Prostate gland (tissue), 2 donors: ENCODE data around the gene MCU. TPM values are rescaled to one million over a fixed set of nuclear protein-coding genes. Genes with fewer than 3 reads are reported as not detected.
A peak's percentile ranks its signal among the peaks of the same experiment; 100 is the strongest.

ENCODE experiments used
- DNase-seq: peaks from one replicate; pipeline ENCODE4 v3.0.0-alpha.2; 2019; ENCODE audit warnings: low spot score
- H3K27ac ChIP-seq, 2 donors: fragments of 200-600 bp; sonication (generic); 2 replicates each; pipeline ENCODE4 v1.5.1; 2017 to 2019
- H3K27me3 ChIP-seq: fragments of 200-600 bp; sonication (generic); replicated peaks from 2 replicates; pipeline ENCODE4 v1.5.1; 2019; ENCODE audit not compliant: insufficient read depth
- H3K36me3 ChIP-seq, 2 donors: fragments of 200-600 bp; sonication (generic); 1 replicate in 1 of 2; 2 replicates in 1 of 2; pipeline versions ENCODE4 v1.5.1 to v1.8.1; 2017 to 2019
- H3K4me1 ChIP-seq: fragments of 200-600 bp; sonication (generic); replicated peaks from 2 replicates; pipeline ENCODE4 v1.5.1; 2019
- H3K4me3 ChIP-seq, 2 donors: fragments of 200-600 bp; sonication (generic); 2 replicates each; pipeline ENCODE4 v1.5.1; 2017 to 2019
- H3K9me3 ChIP-seq: fragments of 200-600 bp; sonication (generic); 2 replicates; pipeline ENCODE4 v1.5.1; 2017
- CTCF ChIP-seq, 4 experiments: fragments of 200-600 bp in 2 of 4; fragments of 450-650 bp in 2 of 4; sonication (generic) in 2 of 4; IDR thresholded peaks; 1 replicate in 3 of 4; 2 replicates in 1 of 4; pipeline ENCODE4 v1.5.1; 2016 to 2019; ENCODE audit warnings: antibody characterized with exemption in 4 of 4, mild to moderate bottlenecking in 2 of 4, moderate library complexity in 2 of 4
- POLR2A ChIP-seq: fragments of 450-650 bp; IDR thresholded peaks from one replicate; pipeline ENCODE4 v1.6.1; 2016; ENCODE audit warnings: antibody characterized with exemption, mild to moderate bottlenecking
- POLR2AphosphoS5 ChIP-seq: sonication (generic); formaldehyde crosslinking; IDR thresholded peaks from one replicate; pipeline ENCODE4 v1.6.1; 2017; ENCODE audit warnings: antibody characterized with exemption
- WGBS: methylation state at CpG from one replicate; pipeline ENCODE4 v1.1.5; 2018; 5-methylcytosine and 5-hydroxymethylcytosine counted together
- intact Hi-C: fragments of 100-400 bp; cut with DNase I; formaldehyde crosslinking; loops from one replicate; pipeline ENCODE4 v1.14.2; 2022
- total RNA-seq, 2 donors: library from RNA; depleted of rRNA; stranded (reverse); fragments of >200 nt; gene quantifications; one replicate each; pipeline ENCODE4 v1.1.0, GENCODE V29; 2016

The MCU gene
- total RNA-seq, 2 donors from 2014 or later, result 11.0 to 24.2 TPM

GRCh38 chr10:72687035-72687434, 4.9 kb upstream of the MCU start:
- 57% methylated on average over 6 of the region's 6 CpGs for WGBS
- no peak for DNase-seq
- intact Hi-C loops, result no loop called here
- no peaks in the 10 kb centered on the region for H3K36me3 ChIP-seq
- H3K4me1 ChIP-seq, result no peaks in the 10 kb centered on the region
- no peaks in the 10 kb centered on the region for H3K9me3 ChIP-seq
- no peak for TF ChIP-seq POLR2A
- no peak overlapping the region for H3K4me3 ChIP-seq
- H3K27ac ChIP-seq, result no peak overlapping the region
- no peaks in the 10 kb centered on the region for H3K27me3 ChIP-seq

GRCh38 chr10:72688208-72688651, 3.7 kb upstream of the MCU start:
- Histone ChIP-seq H3K27me3 (no peaks in the 10 kb centered on the region), H3K27ac (no peak overlapping the region), H3K4me1 (peaks cover 2% of the 10 kb centered on the region), H3K9me3 (no peaks in the 10 kb centered on the region), H3K4me3 (no peak overlapping the region), H3K36me3 (no peaks in the 10 kb centered on the region)
- intact Hi-C loops, result no loop called here
- WGBS, result 40% methylated on average over 2 of the region's 2 CpGs
- no peak for DNase-seq
- no peak for TF ChIP-seq CTCF (IDR thresholded peaks at IDR 0.05)
- no peak for TF ChIP-seq POLR2A
- no peak for TF ChIP-seq POLR2AphosphoS5

GRCh38 chr10:72689660-72690059, 2.3 kb upstream of the MCU start:
- Histone ChIP-seq H3K27me3 (no peaks in the 10 kb centered on the region), H3K9me3 (no peaks in the 10 kb centered on the region), H3K36me3 (no peaks in the 10 kb centered on the region), H3K27ac (no peak overlapping the region), H3K4me1 (peaks cover 6% of the 10 kb centered on the region), H3K4me3 (no peak overlapping the region)
- no peak for DNase-seq
- 96% methylated on average over 1 of the region's 1 CpG for WGBS
- TF ChIP-seq CTCF (IDR thresholded peaks at IDR 0.05) (no peak), POLR2AphosphoS5 (no peak), POLR2A (no peak)
- intact Hi-C loops, result loop anchor here (5.0 kb wide), 2 partner anchors 62 to 332 kb away; partner anchors contain the start of gene MICU1

- intact Hi-C loops, result loop anchor here (5.0 kb wide), 2 partner anchors 63 to 333 kb away; partner anchors contain the start of gene MICU1
- H3K27ac ChIP-seq, result no peak overlapping the region
- no peaks in the 10 kb centered on the region for H3K27me3 ChIP-seq
- TF ChIP-seq POLR2A (no peak), CTCF (IDR thresholded peaks at IDR 0.05) (no peak), POLR2AphosphoS5 (no peak)
- no peaks in the 10 kb centered on the region for H3K36me3 ChIP-seq
- H3K4me1 ChIP-seq, result peaks cover 6% of the 10 kb centered on the region
- DNase-seq, result no peak
- H3K9me3 ChIP-seq, result no peaks in the 10 kb centered on the region
- WGBS, result 69% methylated on average over 3 of the region's 3 CpGs
- no peak overlapping the region for H3K4me3 ChIP-seq
Measured at GRCh38 chr10:72690071-72690755, 1.7 kb upstream of the MCU start.

GRCh38 chr10:72691470-72691862, 477 bp upstream of the MCU start:
- no peaks in the 10 kb centered on the region for H3K27me3 ChIP-seq
- H3K4me1 ChIP-seq, result peaks cover 6% of the 10 kb centered on the region
- H3K9me3 ChIP-seq, result no peaks in the 10 kb centered on the region
- no peak for TF ChIP-seq POLR2A
- no peak for TF ChIP-seq POLR2AphosphoS5
- no peak for TF ChIP-seq CTCF (IDR thresholded peaks at IDR 0.05)
- H3K27ac ChIP-seq, result peak overlapping the region; percentile 87 to 91
- no peaks in the 10 kb centered on the region for H3K36me3 ChIP-seq
- WGBS, result 38% methylated on average over 9 of the region's 9 CpGs
- DNase-seq, result no peak
- intact Hi-C loops, result loop anchor here (5.0 kb wide), 2 partner anchors 64 to 334 kb away; partner anchors contain the start of gene MICU1
- peak overlapping the region; percentile 78 to 81 for H3K4me3 ChIP-seq
